ENCODE data around the gene SPATS2L.

The SPATS2L gene

GRCh38 chr2:200306196-200306930 lies at the start of gene SPATS2L:
SPATS2L (plus strand) TSS chr2:200306693; CDS start chr2:200389245, 82,552 bp downstream.
- TF ChIP-seq, protein P1, sequence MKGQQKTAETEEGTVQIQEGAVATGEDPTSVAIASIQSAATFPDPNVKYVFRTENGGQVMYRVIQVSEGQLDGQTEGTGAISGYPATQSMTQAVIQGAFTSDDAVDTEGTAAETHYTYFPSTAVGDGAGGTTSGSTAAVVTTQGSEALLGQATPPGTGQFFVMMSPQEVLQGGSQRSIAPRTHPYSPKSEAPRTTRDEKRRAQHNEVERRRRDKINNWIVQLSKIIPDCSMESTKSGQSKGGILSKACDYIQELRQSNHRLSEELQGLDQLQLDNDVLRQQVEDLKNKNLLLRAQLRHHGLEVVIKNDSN (IDR thresholded peaks at IDR 0.05): no peak
- TF ChIP-seq TAF1 (IDR thresholded peaks at IDR 0.05; ENCODE audit: low read depth) (peak; percentile 24; the same call in 1 of the 2 replicates), REST (IDR thresholded peaks at IDR 0.05; ENCODE audit: low read depth) (no peak), FOXM1 (IDR thresholded peaks at IDR 0.05; ENCODE audit: borderline replicate concordance, low read depth) (no peak), NFIC (IDR thresholded peaks at IDR 0.05) (no peak), MAX (IDR thresholded peaks at IDR 0.05) (peak; percentile 76), YY1 (IDR thresholded peaks at IDR 0.05; ENCODE audit: low read depth) (no peak), EP300 (IDR thresholded peaks at IDR 0.05; ENCODE audit: borderline replicate concordance) (no peak), TEAD4 (IDR thresholded peaks at IDR 0.05) (no peak)

DNA sequence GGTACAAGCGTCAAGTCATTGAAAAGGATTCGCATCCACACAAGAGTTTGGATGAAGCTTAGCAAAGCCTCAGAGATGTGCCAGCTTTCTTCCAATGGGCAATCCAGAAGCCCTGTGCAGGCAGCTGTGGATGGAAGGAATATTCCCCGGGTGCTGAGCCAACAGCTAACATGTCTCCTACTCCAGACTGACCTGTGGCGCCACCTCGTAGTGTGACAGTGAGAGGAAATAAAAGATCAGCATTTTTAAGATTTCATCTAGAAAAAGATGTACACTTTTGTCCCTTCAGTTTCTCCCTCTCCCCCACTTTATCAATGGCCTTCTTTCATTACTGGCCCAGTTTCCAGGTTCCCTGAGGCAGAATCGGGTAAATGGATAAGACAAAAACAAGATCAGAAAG lies 48.9 kb upstream of the SPATS2L start:
- TF ChIP-seq MAX (IDR thresholded peaks at IDR 0.05) (no peak), REST (IDR thresholded peaks at IDR 0.05; ENCODE audit: low read depth) (no peak)

DNA sequence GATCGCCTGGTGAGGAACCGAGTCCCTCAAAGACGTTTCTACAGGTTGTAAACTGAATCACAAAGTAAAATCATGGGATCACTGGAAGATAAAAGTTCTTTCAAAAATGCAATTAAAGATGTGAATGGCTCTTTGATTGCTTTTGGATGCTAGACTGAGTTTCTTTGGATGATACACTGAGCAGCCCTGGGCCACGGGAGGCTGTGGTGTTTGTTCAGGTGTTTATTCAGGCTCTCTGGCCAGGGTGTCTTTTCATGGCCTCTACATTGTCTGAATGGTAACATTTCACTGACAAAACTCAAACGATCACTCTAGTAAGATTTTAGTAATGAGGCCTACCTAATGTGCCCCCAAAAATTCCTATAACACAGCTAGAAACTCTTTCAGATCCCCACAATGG lies 48.4 kb upstream of the SPATS2L start:
- TF ChIP-seq EP300 (IDR thresholded peaks at IDR 0.05; ENCODE audit: borderline replicate concordance) (no peak), TCF12 (IDR thresholded peaks at IDR 0.05; ENCODE audit: low read depth) (no peak), FOXM1 (IDR thresholded peaks at IDR 0.05; ENCODE audit: borderline replicate concordance, low read depth) (no peak), REST (IDR thresholded peaks at IDR 0.05; ENCODE audit: low read depth) (no peak), CREB1 (IDR thresholded peaks at IDR 0.05; ENCODE audit: low read depth) (no peak), TEAD4 (IDR thresholded peaks at IDR 0.05) (no peak), ZBTB7A (IDR thresholded peaks at IDR 0.05; ENCODE audit: low read depth) (no peak), NFIC (IDR thresholded peaks at IDR 0.05) (no peak), MAX (IDR thresholded peaks at IDR 0.05) (no peak), EGR1 (IDR thresholded peaks at IDR 0.05) (no peak), RAD21 (IDR thresholded peaks at IDR 0.05; ENCODE audit: low read depth) (no peak)
- TF ChIP-seq, protein P1 (IDR thresholded peaks at IDR 0.05): no peak

- TF ChIP-seq TCF12 (IDR thresholded peaks at IDR 0.05; ENCODE audit: low read depth) (no peak), YY1 (IDR thresholded peaks at IDR 0.05; ENCODE audit: low read depth) (no peak), ZBTB7A (IDR thresholded peaks at IDR 0.05; ENCODE audit: low read depth) (no peak), EP300 (IDR thresholded peaks at IDR 0.05; ENCODE audit: borderline replicate concordance) (no peak), REST (IDR thresholded peaks at IDR 0.05; ENCODE audit: low read depth) (no peak), NFIC (IDR thresholded peaks at IDR 0.05) (no peak), CEBPB (IDR thresholded peaks at IDR 0.05) (no peak), CREB1 (IDR thresholded peaks at IDR 0.05; ENCODE audit: low read depth) (no peak), FOXM1 (IDR thresholded peaks at IDR 0.05; ENCODE audit: borderline replicate concordance, low read depth) (no peak), MAX (IDR thresholded peaks at IDR 0.05) (no peak), RAD21 (IDR thresholded peaks at IDR 0.05; ENCODE audit: low read depth) (no peak), TAF1 (IDR thresholded peaks at IDR 0.05; ENCODE audit: low read depth) (no peak), EGR1 (IDR thresholded peaks at IDR 0.05) (no peak)
- TF ChIP-seq, protein P1 (IDR thresholded peaks at IDR 0.05): no peak
These were observed 47.5 kb upstream of the SPATS2L start for GRCh38 chr2:200258881-200259576.

Measured in Ishikawa (cell line).